ENCODE measurements around the gene LRMDA. TPM values are rescaled to one million over a fixed set of nuclear protein-coding genes. Genes with fewer than 3 reads are reported as not detected.
"Not testable (repeated sequence)": the region's sequence is repeated elsewhere in the genome, so short reads cannot be mapped to it uniquely, and the experiment has no call there.

LRMDA gene
- total and polyA plus RNA-seq, 3 experiments from 2014 or later, result not detected

GRCh38 chr10:76523791-76524351, 1092.4 kb downstream of the LRMDA start:
- Mint-ChIP-seq H3K4me3 (no peak overlapping the region), H3K27me3 (no peaks in the 10 kb centered on the region), H3K9me3 (peaks cover 0 to 23% (median 4%) of the 10 kb centered on the region in 5 donors), H3K27ac (no peak overlapping the region), H3K4me1 (no peaks in the 10 kb centered on the region), H3K36me3 (peaks cover 0 to 2% (median 0%) of the 10 kb centered on the region in 3 donors)
- no peaks in the 10 kb centered on the region for H3K36me3 ChIP-seq (ENCODE audit: insufficient read depth, low read length)
- H3K4me3 ChIP-seq (ENCODE audit: low read length), result no peak overlapping the region
- no peak overlapping the region for H3K27ac ChIP-seq (ENCODE audit: low read depth, low read length)
- H3K9me3 ChIP-seq (ENCODE audit: low read length), result no peaks in the 10 kb centered on the region
- no peak for DNase-seq
- H3K27me3 ChIP-seq (ENCODE audit: insufficient read depth, low read length, poor library complexity, severe bottlenecking), result no peaks in the 10 kb centered on the region
- CTCF ChIA-PET, result no interaction called here
- POLR2A ChIA-PET, result no interaction called here
- no peaks in the 10 kb centered on the region for H3K4me1 ChIP-seq (ENCODE audit: insufficient read depth, low read length)

- H3K36me3 Mint-ChIP-seq; H3K4me3 ChIP-seq (ENCODE audit: low read length); H3K27ac ChIP-seq (ENCODE audit: low read depth, low read length); H3K27me3 Mint-ChIP-seq; H3K36me3 ChIP-seq (ENCODE audit: insufficient read depth, low read length); CTCF ChIA-PET; DNase-seq; H3K4me1 ChIP-seq (ENCODE audit: insufficient read depth, low read length); H3K27ac Mint-ChIP-seq; H3K4me3 Mint-ChIP-seq; H3K4me1 Mint-ChIP-seq; POLR2A ChIA-PET; H3K27me3 ChIP-seq (ENCODE audit: insufficient read depth, low read length, poor library complexity, severe bottlenecking); H3K9me3 ChIP-seq (ENCODE audit: low read length): not testable (repeated sequence)
- H3K9me3 Mint-ChIP-seq, result peaks cover 0 to 10% (median 6%) of the 10 kb centered on the region in 5 donors
Measured at GRCh38 chr10:76526833-76527232, 1095.4 kb downstream of the LRMDA start.

GRCh38 chr10:76540331-76540730, 1108.9 kb downstream of the LRMDA start:
- Histone ChIP-seq H3K9me3 (ENCODE audit: low read length) (no peaks in the 10 kb centered on the region), H3K4me1 (ENCODE audit: insufficient read depth, low read length) (no peaks in the 10 kb centered on the region), H3K36me3 (ENCODE audit: insufficient read depth, low read length) (no peaks in the 10 kb centered on the region), H3K27me3 (ENCODE audit: insufficient read depth, low read length, poor library complexity, severe bottlenecking) (no peaks in the 10 kb centered on the region), H3K27ac (ENCODE audit: low read depth, low read length) (no peak overlapping the region), H3K4me3 (ENCODE audit: low read length) (no peak overlapping the region)
- Mint-ChIP-seq H3K4me1 (no peaks in the 10 kb centered on the region), H3K9me3 (peaks cover 0 to 11% (median 2%) of the 10 kb centered on the region in 5 donors), H3K27me3 (no peaks in the 10 kb centered on the region), H3K36me3 (no peaks in the 10 kb centered on the region), H3K27ac (no peak overlapping the region), H3K4me3 (no peak overlapping the region)
- ChIA-PET CTCF (no interaction called here), POLR2A (no interaction called here)
- DNase-seq, result no peak

- H3K4me3 Mint-ChIP-seq, result no peak overlapping the region
- H3K36me3 ChIP-seq (ENCODE audit: insufficient read depth, low read length), result no peaks in the 10 kb centered on the region
- H3K27me3 Mint-ChIP-seq, result no peaks in the 10 kb centered on the region
- peaks cover 0 to 11% (median 2%) of the 10 kb centered on the region in 5 donors for H3K9me3 Mint-ChIP-seq
- no peaks in the 10 kb centered on the region for H3K4me1 ChIP-seq (ENCODE audit: insufficient read depth, low read length)
- CTCF ChIA-PET, result no interaction called here
- no peaks in the 10 kb centered on the region for H3K4me1 Mint-ChIP-seq
- POLR2A ChIA-PET, result no interaction called here
- H3K4me3 ChIP-seq (ENCODE audit: low read length), result no peak overlapping the region
- no peaks in the 10 kb centered on the region for H3K36me3 Mint-ChIP-seq
- no peaks in the 10 kb centered on the region for H3K27me3 ChIP-seq (ENCODE audit: insufficient read depth, low read length, poor library complexity, severe bottlenecking)
- H3K27ac ChIP-seq (ENCODE audit: low read depth, low read length), result no peak overlapping the region
- no peak for DNase-seq
- H3K27ac Mint-ChIP-seq, result peak overlapping the region in 1 of 8 donors; percentile 61
- H3K9me3 ChIP-seq (ENCODE audit: low read length), result no peaks in the 10 kb centered on the region
Measured at GRCh38 chr10:76540786-76541185, 1109.4 kb downstream of the LRMDA start.

- Mint-ChIP-seq H3K36me3 (no peaks in the 10 kb centered on the region), H3K4me1 (no peaks in the 10 kb centered on the region), H3K4me3 (no peak overlapping the region), H3K9me3 (peaks cover 0 to 7% (median 2%) of the 10 kb centered on the region in 5 donors), H3K27me3 (no peaks in the 10 kb centered on the region), H3K27ac (no peak overlapping the region)
- Histone ChIP-seq H3K4me3 (ENCODE audit: low read length) (no peak overlapping the region), H3K36me3 (ENCODE audit: insufficient read depth, low read length) (no peaks in the 10 kb centered on the region), H3K27me3 (ENCODE audit: insufficient read depth, low read length, poor library complexity, severe bottlenecking) (no peaks in the 10 kb centered on the region), H3K4me1 (ENCODE audit: insufficient read depth, low read length) (no peaks in the 10 kb centered on the region), H3K27ac (ENCODE audit: low read depth, low read length) (no peak overlapping the region), H3K9me3 (ENCODE audit: low read length) (no peaks in the 10 kb centered on the region)
- DNase-seq, result no peak
- ChIA-PET CTCF (no interaction called here), POLR2A (no interaction called here)
Measured at GRCh38 chr10:76541852-76542251, 1110.4 kb downstream of the LRMDA start.

- no peak for DNase-seq
- no peaks in the 10 kb centered on the region for H3K4me1 Mint-ChIP-seq
- Histone ChIP-seq H3K27ac (ENCODE audit: low read depth, low read length) (no peak overlapping the region), H3K36me3 (ENCODE audit: insufficient read depth, low read length) (no peaks in the 10 kb centered on the region), H3K4me3 (ENCODE audit: low read length) (no peak overlapping the region), H3K9me3 (ENCODE audit: low read length) (no peaks in the 10 kb centered on the region), H3K4me1 (ENCODE audit: insufficient read depth, low read length) (no peaks in the 10 kb centered on the region), H3K27me3 (ENCODE audit: insufficient read depth, low read length, poor library complexity, severe bottlenecking) (no peaks in the 10 kb centered on the region)
- no peak overlapping the region for H3K27ac Mint-ChIP-seq
- no peaks in the 10 kb centered on the region for H3K27me3 Mint-ChIP-seq
- H3K4me3 Mint-ChIP-seq, result no peak overlapping the region
- H3K36me3 Mint-ChIP-seq, result no peaks in the 10 kb centered on the region
- ChIA-PET POLR2A (no interaction called here), CTCF (no interaction called here)
- peaks cover under 1 to 7% (median 2%) of the 10 kb centered on the region in 5 donors for H3K9me3 Mint-ChIP-seq
Measured at GRCh38 chr10:76542307-76542930, 1111.0 kb downstream of the LRMDA start.

GRCh38 chr10:76543655-76544054, 1112.2 kb downstream of the LRMDA start:
- Histone ChIP-seq H3K36me3 (ENCODE audit: insufficient read depth, low read length) (no peaks in the 10 kb centered on the region), H3K27ac (ENCODE audit: low read depth, low read length) (no peak overlapping the region), H3K4me1 (ENCODE audit: insufficient read depth, low read length) (no peaks in the 10 kb centered on the region), H3K4me3 (ENCODE audit: low read length) (no peak overlapping the region), H3K27me3 (ENCODE audit: insufficient read depth, low read length, poor library complexity, severe bottlenecking) (no peaks in the 10 kb centered on the region), H3K9me3 (ENCODE audit: low read length) (no peaks in the 10 kb centered on the region)
- no peaks in the 10 kb centered on the region for H3K36me3 Mint-ChIP-seq
- H3K4me3 Mint-ChIP-seq, result no peak overlapping the region
- no peaks in the 10 kb centered on the region for H3K4me1 Mint-ChIP-seq
- ChIA-PET POLR2A (no interaction called here), CTCF (no interaction called here)
- DNase-seq, result no peak
- peak overlapping the region in 1 of 8 donors; percentile 70 for H3K27ac Mint-ChIP-seq
- no peaks in the 10 kb centered on the region for H3K27me3 Mint-ChIP-seq
- H3K9me3 Mint-ChIP-seq, result peaks cover 2 to 7% (median 3%) of the 10 kb centered on the region in 5 donors

GRCh38 chr10:76544789-76545188, 1113.4 kb downstream of the LRMDA start:
- no peak overlapping the region for H3K4me3 ChIP-seq (ENCODE audit: low read length)
- POLR2A ChIA-PET, result no interaction called here
- no peaks in the 10 kb centered on the region for H3K9me3 ChIP-seq (ENCODE audit: low read length)
- no peak overlapping the region for H3K27ac Mint-ChIP-seq
- no peak overlapping the region for H3K27ac ChIP-seq (ENCODE audit: low read depth, low read length)
- H3K4me1 Mint-ChIP-seq, result no peaks in the 10 kb centered on the region
- no peaks in the 10 kb centered on the region for H3K27me3 Mint-ChIP-seq
- CTCF ChIA-PET, result no interaction called here
- no peak for DNase-seq
- H3K36me3 ChIP-seq (ENCODE audit: insufficient read depth, low read length), result no peaks in the 10 kb centered on the region
- H3K9me3 Mint-ChIP-seq, result peaks cover 0 to 7% (median 3%) of the 10 kb centered on the region in 5 donors
- no peaks in the 10 kb centered on the region for H3K27me3 ChIP-seq (ENCODE audit: insufficient read depth, low read length, poor library complexity, severe bottlenecking)
- H3K4me1 ChIP-seq (ENCODE audit: insufficient read depth, low read length), result no peaks in the 10 kb centered on the region
- no peak overlapping the region for H3K4me3 Mint-ChIP-seq
- no peaks in the 10 kb centered on the region for H3K36me3 Mint-ChIP-seq

All from CD8-positive, alpha-beta memory T cell (primary cell).